ENCODE data around the gene GEN1. TPM values are rescaled to one million over a fixed set of nuclear protein-coding genes. Genes with fewer than 3 reads are reported as not detected.

GEN1 gene
- total and polyA plus RNA-seq, 8 donors: 0.58 to 65.2 (median 5.4) TPM

DNA sequence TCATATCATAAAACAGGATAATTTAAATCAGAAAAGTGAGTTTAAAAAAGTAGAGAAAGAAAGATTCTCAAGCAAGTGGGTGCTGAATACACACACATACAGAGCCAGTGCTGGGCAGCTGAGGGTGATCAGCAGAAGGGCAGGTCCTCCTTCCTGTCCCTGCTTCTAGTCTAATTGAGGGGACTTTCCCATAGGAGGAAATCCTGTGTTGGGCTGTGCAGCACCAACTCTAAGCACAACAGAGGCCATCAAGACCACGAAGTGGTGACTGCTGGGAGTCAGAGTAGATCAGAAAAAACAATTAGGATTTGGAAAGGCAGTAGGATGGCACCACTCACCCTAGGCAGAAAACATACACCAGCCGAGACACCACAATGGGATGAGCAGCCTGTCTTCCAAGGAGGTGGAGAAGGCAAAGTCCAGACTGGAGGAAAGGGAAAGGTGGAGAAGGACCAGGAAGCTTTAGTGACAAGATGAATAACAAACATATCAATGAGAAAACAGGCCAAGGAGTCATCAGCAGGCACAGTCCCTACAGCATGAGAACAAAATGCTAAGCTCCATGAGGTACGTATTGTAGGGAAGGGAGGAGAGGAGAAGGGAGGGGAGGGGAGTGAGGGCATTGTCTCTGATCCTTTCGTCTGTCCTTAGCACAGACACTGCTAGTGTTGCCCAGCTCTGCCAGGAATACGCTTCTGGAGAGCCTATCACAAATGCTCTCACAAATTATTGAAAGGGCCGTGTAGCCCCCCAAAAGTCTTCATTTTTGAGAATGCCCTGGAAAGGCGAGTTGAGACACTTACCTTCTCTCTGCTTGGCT is 45.6 kb downstream of the GEN1 start:
- H3K27ac ChIP-seq: no peak overlapping the region
- no peaks in the 10 kb centered on the region for H3K9me3 ChIP-seq
- H3K4me1 ChIP-seq: no peaks in the 10 kb centered on the region
- intact Hi-C loops (cut with DNase I; ENCODE audit: low total_unique reads): no loop called here
- WGBS, 5 donors: 61 to 70% (median 65%) methylated on average over 7 of the region's 7 CpGs
- DNase-seq: no peak
- TF ChIP-seq POLR2AphosphoS5 (IDR thresholded peaks at IDR 0.05): no peak
- TF ChIP-seq, protein P1, sequence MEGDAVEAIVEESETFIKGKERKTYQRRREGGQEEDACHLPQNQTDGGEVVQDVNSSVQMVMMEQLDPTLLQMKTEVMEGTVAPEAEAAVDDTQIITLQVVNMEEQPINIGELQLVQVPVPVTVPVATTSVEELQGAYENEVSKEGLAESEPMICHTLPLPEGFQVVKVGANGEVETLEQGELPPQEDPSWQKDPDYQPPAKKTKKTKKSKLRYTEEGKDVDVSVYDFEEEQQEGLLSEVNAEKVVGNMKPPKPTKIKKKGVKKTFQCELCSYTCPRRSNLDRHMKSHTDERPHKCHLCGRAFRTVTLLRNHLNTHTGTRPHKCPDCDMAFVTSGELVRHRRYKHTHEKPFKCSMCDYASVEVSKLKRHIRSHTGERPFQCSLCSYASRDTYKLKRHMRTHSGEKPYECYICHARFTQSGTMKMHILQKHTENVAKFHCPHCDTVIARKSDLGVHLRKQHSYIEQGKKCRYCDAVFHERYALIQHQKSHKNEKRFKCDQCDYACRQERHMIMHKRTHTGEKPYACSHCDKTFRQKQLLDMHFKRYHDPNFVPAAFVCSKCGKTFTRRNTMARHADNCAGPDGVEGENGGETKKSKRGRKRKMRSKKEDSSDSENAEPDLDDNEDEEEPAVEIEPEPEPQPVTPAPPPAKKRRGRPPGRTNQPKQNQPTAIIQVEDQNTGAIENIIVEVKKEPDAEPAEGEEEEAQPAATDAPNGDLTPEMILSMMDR (IDR thresholded peaks at IDR 0.05): no peak
- no peak overlapping the region for H3K4me3 ChIP-seq
- H3K36me3 ChIP-seq: no peaks in the 10 kb centered on the region
- no peaks in the 10 kb centered on the region for H3K27me3 ChIP-seq

DNA sequence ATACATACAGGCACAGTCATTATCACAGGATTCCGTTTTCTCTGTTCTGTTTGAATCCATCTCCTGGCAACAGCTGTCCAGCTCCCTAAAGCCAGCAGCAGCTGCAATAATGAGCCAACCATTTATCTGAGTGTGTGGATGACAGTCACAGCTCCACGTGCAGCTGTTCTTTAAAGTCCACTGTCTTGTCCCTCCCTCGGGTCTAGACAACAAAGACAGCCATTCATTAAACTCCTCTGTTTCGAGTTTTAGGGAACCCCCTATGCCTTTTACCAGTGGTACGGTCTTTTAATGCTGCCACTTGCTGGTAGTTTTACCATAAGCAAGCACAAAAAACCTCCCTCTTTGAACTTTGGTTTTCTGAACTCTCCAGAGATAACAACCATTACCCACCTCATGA is 46.3 kb downstream of the GEN1 start:
- H3K4me1 ChIP-seq: no peaks in the 10 kb centered on the region
- no peak overlapping the region for H3K4me3 ChIP-seq
- WGBS, 5 donors: 46 to 57% (median 51%) methylated on average over 5 of the region's 5 CpGs
- TF ChIP-seq POLR2AphosphoS5 (IDR thresholded peaks at IDR 0.05) (no peak), POLR2A (IDR thresholded peaks at IDR 0.05) (no peak), EP300 (IDR thresholded peaks at IDR 0.05) (no peak)
- TF ChIP-seq, protein P1 (IDR thresholded peaks at IDR 0.05): no peak
- no peaks in the 10 kb centered on the region for H3K27me3 ChIP-seq
- intact Hi-C loops (cut with DNase I; ENCODE audit: low total_unique reads): no loop called here
- H3K9me3 ChIP-seq: no peaks in the 10 kb centered on the region
- peak in 1 of 2 donors; percentile 70 for DNase-seq
- H3K36me3 ChIP-seq: no peaks in the 10 kb centered on the region
- H3K27ac ChIP-seq: no peak overlapping the region

DNA sequence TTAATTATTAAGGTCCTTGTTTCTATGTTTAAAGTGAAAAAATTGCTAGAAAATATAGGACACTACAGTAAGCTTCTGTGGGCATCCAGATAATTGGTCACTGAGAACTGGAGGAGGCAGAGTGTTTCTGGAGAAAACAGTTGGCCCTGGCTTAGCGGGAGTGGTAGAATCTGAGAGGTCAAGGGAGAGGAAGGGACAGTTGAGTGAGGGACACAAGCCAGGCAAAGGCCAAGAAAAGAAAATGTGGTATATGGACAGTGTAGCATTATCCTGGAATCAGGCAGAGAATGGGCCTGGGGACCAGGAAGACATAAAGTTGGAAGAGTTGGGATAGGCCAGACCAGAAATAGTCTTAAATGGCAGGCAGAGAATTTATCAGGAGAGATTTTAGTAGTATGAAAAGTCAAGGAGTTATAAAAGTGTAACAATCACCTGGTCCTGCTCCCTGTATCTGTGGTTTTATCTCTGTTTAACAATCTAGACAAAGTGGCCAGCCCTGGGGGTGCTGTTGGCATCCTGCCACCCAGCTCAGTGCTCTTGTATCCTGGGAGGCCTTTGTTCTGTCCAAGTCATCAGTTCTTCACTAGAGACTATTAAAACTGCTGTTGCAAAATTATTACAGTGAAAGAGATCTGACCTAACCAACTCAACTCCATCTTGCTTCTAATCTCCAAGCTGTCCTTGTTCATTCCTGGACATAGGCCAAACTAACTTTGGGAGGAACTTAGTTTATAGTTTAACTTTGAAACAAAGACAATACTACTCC is 46.9 kb downstream of the GEN1 start:
- 96 to 100% (median 100%) methylated on average over 1 of the region's 1 CpG for WGBS, 5 donors
- no peak for TF ChIP-seq EP300 (IDR thresholded peaks at IDR 0.05)
- TF ChIP-seq, protein P1 (IDR thresholded peaks at IDR 0.05): no peak
- TF ChIP-seq POLR2AphosphoS5 (IDR thresholded peaks at IDR 0.05): no peak
- no peak for TF ChIP-seq POLR2A (IDR thresholded peaks at IDR 0.05)
- Histone ChIP-seq H3K27me3 (no peaks in the 10 kb centered on the region), H3K4me1 (no peaks in the 10 kb centered on the region), H3K9me3 (no peaks in the 10 kb centered on the region), H3K36me3 (no peaks in the 10 kb centered on the region), H3K27ac (no peak overlapping the region), H3K4me3 (no peak overlapping the region)
- intact Hi-C loops (cut with DNase I; ENCODE audit: low total_unique reads): no loop called here
- peak in 1 of 2 donors; percentile 17 for DNase-seq

- TF ChIP-seq POLR2AphosphoS5 (IDR thresholded peaks at IDR 0.05) (no peak), EP300 (IDR thresholded peaks at IDR 0.05) (no peak), POLR2A (IDR thresholded peaks at IDR 0.05) (no peak)
- TF ChIP-seq, protein P1 (IDR thresholded peaks at IDR 0.05): no peak
- intact Hi-C loops (cut with DNase I; ENCODE audit: low total_unique reads): no loop called here
- no peaks in the 10 kb centered on the region for H3K9me3 ChIP-seq
- H3K27ac ChIP-seq: no peak overlapping the region
- H3K27me3 ChIP-seq: no peaks in the 10 kb centered on the region
- DNase-seq: no peak
- no peaks in the 10 kb centered on the region for H3K36me3 ChIP-seq
- 40 to 66% (median 54%) methylated on average over 3 of the region's 3 CpGs for WGBS, 5 donors
- no peak overlapping the region for H3K4me3 ChIP-seq
- H3K4me1 ChIP-seq: no peaks in the 10 kb centered on the region
These were observed 49.6 kb downstream of the GEN1 start for GRCh38 chr2:17803497-17803896.
